HepG2 (cell line): ENCODE results near the gene CLPX. TPM values are rescaled to one million over a fixed set of nuclear protein-coding genes. Genes with fewer than 3 reads are reported as not detected.

ENCODE experiments used
- ATF5 ChIP-seq: sonication (generic); formaldehyde crosslinking; IDR thresholded peaks from 2 replicates; pipeline ENCODE4 v1.4.0; 2020; ENCODE audit warnings: mild to moderate bottlenecking, low read depth, missing genetic modification reagents
- EP300 ChIP-seq, 3 experiments: sonication (generic) in 1 of 3; formaldehyde crosslinking in 1 of 3; IDR thresholded peaks; 2 replicates each; pipeline versions ENCODE4 v1.5.1 to v1.6.1; 2011 to 2020; ENCODE audit warnings: low read depth in 2 of 3, low read length in 2 of 3, borderline replicate concordance in 1 of 3, improper control_type of control experiment in 1 of 3, mild to moderate bottlenecking in 1 of 3, missing genetic modification reagents in 1 of 3, moderate library complexity in 1 of 3
- ESRRA ChIP-seq: sonication (generic); formaldehyde crosslinking; IDR thresholded peaks from 2 replicates; pipeline ENCODE4 v1.5.1; 2020; ENCODE audit warnings: mild to moderate bottlenecking, low read depth, missing genetic modification reagents
- FOXA3 ChIP-seq: IDR thresholded peaks from 2 replicates; pipeline ENCODE4 v1.6.1; 2016; ENCODE audit warnings: missing genetic modification reagents, missing compliant biosample characterization
- HNF1B ChIP-seq: sonication (generic); formaldehyde crosslinking; IDR thresholded peaks from 2 replicates; pipeline ENCODE4 v1.5.1; 2020; ENCODE audit warnings: mild to moderate bottlenecking, moderate library complexity, missing genetic modification reagents
- HNRNPUL1 ChIP-seq: fragments of 200-400 bp; formaldehyde crosslinking; IDR thresholded peaks from 2 replicates; pipeline ENCODE4 v1.6.1; 2017; ENCODE audit warnings: low read depth, mild to moderate bottlenecking, low read length, moderate library complexity
- KDM2A ChIP-seq: sonication (generic); formaldehyde crosslinking; IDR thresholded peaks from 2 replicates; pipeline ENCODE4 v1.4.0; 2020; ENCODE audit warnings: low read depth, missing genetic modification reagents, borderline replicate concordance
- MXD3 ChIP-seq: IDR thresholded peaks from 2 replicates; pipeline ENCODE4 v1.6.1; 2016; ENCODE audit warnings: mild to moderate bottlenecking, missing biosample characterization, missing genetic modification reagents
- MYC ChIP-seq: sonication (generic); formaldehyde crosslinking; IDR thresholded peaks from 2 replicates; pipeline ENCODE4 v1.9.0; 2021; ENCODE audit warnings: missing genetic modification reagents, borderline replicate concordance
- POLR2A ChIP-seq, 2 experiments: IDR thresholded peaks; 2 replicates each; pipeline ENCODE4 v1.6.1; 2011; ENCODE audit warnings: low read depth in 2 of 2, low read length in 2 of 2, mild to moderate bottlenecking in 1 of 2, moderate library complexity in 1 of 2; ENCODE audit not compliant: insufficient read depth in 1 of 2
- RAD51 ChIP-seq: fragments of 450-650 bp; IDR thresholded peaks from 2 replicates; pipeline ENCODE4 v1.6.1; 2016; ENCODE audit warnings: borderline replicate concordance
- RFX3 ChIP-seq: IDR thresholded peaks from 2 replicates; pipeline ENCODE4 v1.6.1; 2016; ENCODE audit warnings: missing biosample characterization, missing genetic modification reagents
- RXRB ChIP-seq: IDR thresholded peaks from 2 replicates; pipeline ENCODE4 v1.6.1; 2016; ENCODE audit warnings: borderline replicate concordance, missing genetic modification reagents, missing compliant biosample characterization
- THAP9 ChIP-seq: sonication (generic); formaldehyde crosslinking; IDR thresholded peaks from 2 replicates; pipeline ENCODE4; 2020; ENCODE audit warnings: missing genetic modification reagents, mild to moderate bottlenecking, borderline replicate concordance
- ZBTB34 ChIP-seq: sonication (generic); formaldehyde crosslinking; IDR thresholded peaks from 2 replicates; pipeline ENCODE4 v1.8.0; 2022; ENCODE audit warnings: mild to moderate bottlenecking, missing genetic modification reagents
- ZBTB39 ChIP-seq: sonication (generic); formaldehyde crosslinking; IDR thresholded peaks from 2 replicates; pipeline ENCODE4 v1.5.0; 2020; ENCODE audit warnings: missing genetic modification reagents
- ZNF263 ChIP-seq: sonication (generic); formaldehyde crosslinking; IDR thresholded peaks from 2 replicates; pipeline ENCODE4 v1.4.0; 2020; ENCODE audit warnings: missing genetic modification reagents
- ZNF672 ChIP-seq: sonication (generic); formaldehyde crosslinking; IDR thresholded peaks from 2 replicates; pipeline ENCODE4 v1.8.1; 2022; ENCODE audit warnings: missing genetic modification reagents
- ZNF841 ChIP-seq: sonication (generic); formaldehyde crosslinking; IDR thresholded peaks from 2 replicates; pipeline ENCODE4 v1.8.1; 2023; ENCODE audit warnings: missing genetic modification reagents, borderline replicate concordance
- ZSCAN29 ChIP-seq: sonication (generic); formaldehyde crosslinking; conservative IDR thresholded peaks from 2 replicates; pipeline ENCODE4 v1.4.0; 2020; ENCODE audit warnings: mild to moderate bottlenecking, missing genetic modification reagents
- polyA plus RNA-seq, 8 experiments: library from polyadenylated mRNA; depleted of rRNA in 3 of 8; stranded (reverse) in 7 of 8; unstranded in 1 of 8; fragments of >200 nt; fragmentation: Illumina TruSeq in 4 of 8; extraction: Trizol in 4 of 8; gene quantifications; 2 replicates each; pipeline versions ENCODE4 v1.2.1 to v1.2.3, GENCODE V29; 2011 to 2016; ENCODE audit warnings: low read depth in 4 of 8, missing spikeins in 1 of 8, mixed read lengths in 1 of 8; ENCODE audit not compliant: insufficient read depth in 1 of 8
- total RNA-seq, 5 experiments: library from RNA; depleted of rRNA; stranded (reverse); fragments of >200 nt; fragmentation: Illumina TruSeq; extraction: Trizol; gene quantifications; 2 replicates each; pipeline ENCODE4 v1.2.3, GENCODE V29; 2016; ENCODE audit warnings: low read depth in 1 of 5

CLPX gene
- total and polyA plus RNA-seq, 2 of the 13 experiments (the other 11 are each of a cell fraction or from before 2014, with no cell fraction given): 33.9 to 61.3 TPM

GRCh38 chr15:65184305-65184867, 756 bp downstream of the CLPX start (continued):
- TF ChIP-seq MXD3: no peak
- no peak for TF ChIP-seq HNF1B (CRISPR knock-in tag)
- TF ChIP-seq HNRNPUL1: no peak
- TF ChIP-seq ZBTB34: 0 out of 2 replicates have a peak, but pooled peaks have one; percentile 11
- TF ChIP-seq RFX3 (CRISPR knock-in tag): no peak
- TF ChIP-seq MYC (CRISPR knock-in tag): peak; percentile 69; the same call in 1 of the 2 replicates
- no peak for TF ChIP-seq EP300 (IDR thresholded peaks at IDR 0.05; ENCODE audit: low read depth in 2 of 2, low read length in 2 of 2)
- 0 out of 2 replicates have a peak, but pooled peaks have one; percentile 11 for TF ChIP-seq EP300 (CRISPR knock-in tag; IDR thresholded peaks at IDR 0.05; ENCODE audit: borderline replicate concordance)
- no peak for TF ChIP-seq ZNF841 (CRISPR knock-in tag)
- no peak for TF ChIP-seq RXRB (CRISPR knock-in tag)
- no peak for TF ChIP-seq ATF5 (CRISPR knock-in tag)
- TF ChIP-seq FOXA3 (CRISPR knock-in tag): 0 out of 2 replicates have a peak, but pooled peaks have one; percentile 13
- TF ChIP-seq ZNF672: no peak
- no peak for TF ChIP-seq RAD51
- no peak for TF ChIP-seq ZNF263 (CRISPR knock-in tag)
- 0 out of 2 replicates have a peak, but pooled peaks have one; percentile 19 for TF ChIP-seq KDM2A (CRISPR knock-in tag)
- no peak for TF ChIP-seq ZSCAN29 (CRISPR knock-in tag)
- TF ChIP-seq POLR2A (IDR thresholded peaks at IDR 0.05; ENCODE audit: insufficient read depth in 1 of 2, low read depth in 2 of 2, low read length in 2 of 2): peak; percentile 46 to 49; a peak in 3 of 4 replicates
- 0 out of 2 replicates have a peak, but pooled peaks have one; percentile 10 for TF ChIP-seq ZBTB39 (CRISPR knock-in tag)
- TF ChIP-seq THAP9 (CRISPR knock-in tag): peak; percentile 17; the same call in 1 of the 2 replicates
- no peak for TF ChIP-seq ESRRA
